Cardiac muscle cell (in vitro differentiated cells and primary cell): ENCODE results near the gene SWAP70. TPM values are rescaled to one million over a fixed set of nuclear protein-coding genes. Genes with fewer than 3 reads are reported as not detected.

ENCODE experiments used
- DNase-seq, 2 donors: peaks; one replicate each; pipeline versions ENCODE4 v3.0.0 to v3.0.0-alpha.2; 2010 to 2017; ENCODE audit warnings: low read depth in 1 of 2, low spot score in 1 of 2
- H3K27ac ChIP-seq: fragments of 200-600 bp; sonication (generic); 2 replicates; pipeline ENCODE4 v1.5.1; 2016
- H3K27me3 ChIP-seq: fragments of 200-600 bp; sonication (generic); 2 replicates; pipeline ENCODE4 v1.6.0; 2016; ENCODE audit warnings: control low read depth
- H3K36me3 ChIP-seq: fragments of 200-600 bp; sonication (generic); 2 replicates; pipeline ENCODE4 v1.5.1; 2016; ENCODE audit warnings: control low read depth
- H3K4me1 ChIP-seq: fragments of 200-600 bp; sonication (generic); 2 replicates; pipeline ENCODE4 v1.8.1; 2017; ENCODE audit warnings: low read depth, mild to moderate bottlenecking, mixed run types
- H3K4me3 ChIP-seq: fragments of 200-600 bp; sonication (generic); 2 replicates; pipeline ENCODE4 v1.5.1; 2016; ENCODE audit warnings: mild to moderate bottlenecking
- H3K9me3 ChIP-seq: fragments of 200-600 bp; sonication (generic); 2 replicates; pipeline ENCODE4 v1.5.1; 2017; ENCODE audit warnings: low read depth, mild to moderate bottlenecking, control low read depth
- CTCF ChIP-seq: IDR thresholded peaks from 2 replicates; pipeline ENCODE4 v1.5.1; 2012; ENCODE audit warnings: low read depth, mild to moderate bottlenecking, low read length
- polyA plus RNA-seq: library from polyadenylated mRNA; unstranded; fragments of >200 nt; fragmentation: Nextera tagmentation; extraction: Ambion mirVana; gene quantifications from 2 replicates; pipeline ENCODE4 v1.2.1, GENCODE V29; 2016
- total RNA-seq: library from RNA; depleted of rRNA; stranded (reverse); fragments of >200 nt; gene quantifications from 2 replicates; pipeline ENCODE4 v1.2.3, GENCODE V29; 2016

The SWAP70 gene
- total and polyA plus RNA-seq, 2 experiments from 2014 or later = 10.9 to 11.1 TPM

- Histone ChIP-seq H3K27ac (peak overlapping the region; percentile 49), H3K4me1 (peaks cover 44% of the 10 kb centered on the region), H3K4me3 (no peak overlapping the region), H3K36me3 (no peaks in the 10 kb centered on the region), H3K9me3 (no peaks in the 10 kb centered on the region), H3K27me3 (no peaks in the 10 kb centered on the region)
- no peak for DNase-seq
- no peak for TF ChIP-seq CTCF
These were observed 123.4 kb downstream of the SWAP70 start for GRCh38 chr11:9787260-9787659.

DNA sequence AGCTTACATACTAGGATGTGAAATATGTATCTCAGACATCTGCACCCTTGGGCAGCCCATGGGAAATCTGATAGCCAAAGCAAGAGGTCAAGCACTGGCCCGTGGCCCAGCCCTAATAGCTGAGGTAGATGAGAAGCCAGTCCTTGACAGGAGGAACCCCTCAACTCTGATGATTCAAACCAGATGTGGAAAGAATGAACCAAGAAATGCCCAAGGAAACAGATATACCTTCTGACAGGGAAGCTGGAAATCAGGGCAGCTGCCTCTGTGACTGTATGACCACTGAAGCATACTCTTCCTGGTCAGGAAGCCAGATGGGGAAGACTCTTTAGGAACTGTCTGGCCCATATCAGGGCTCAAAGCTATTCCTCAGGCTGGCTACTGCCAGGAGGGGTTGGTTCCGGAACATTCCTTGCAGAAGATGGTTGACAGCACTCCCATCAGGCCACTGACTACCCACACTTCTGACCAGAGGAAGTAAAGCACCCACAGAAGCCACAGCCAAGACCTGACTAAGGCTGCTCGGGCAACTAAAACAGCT, 124.2 kb downstream of the SWAP70 start:
- peaks cover 41% of the 10 kb centered on the region for H3K4me1 ChIP-seq
- H3K27me3 ChIP-seq = no peaks in the 10 kb centered on the region
- no peaks in the 10 kb centered on the region for H3K9me3 ChIP-seq
- H3K27ac ChIP-seq = peak overlapping the region; percentile 49
- DNase-seq = peak in 1 of 2 donors; percentile 97
- no peaks in the 10 kb centered on the region for H3K36me3 ChIP-seq
- no peak for TF ChIP-seq CTCF
- no peak overlapping the region for H3K4me3 ChIP-seq

GRCh38 chr11:9789910-9790309, 126.0 kb downstream of the SWAP70 start:
- no peak for TF ChIP-seq CTCF
- no peaks in the 10 kb centered on the region for H3K27me3 ChIP-seq
- H3K27ac ChIP-seq = no peak overlapping the region
- H3K4me1 ChIP-seq = peaks cover 22% of the 10 kb centered on the region
- H3K9me3 ChIP-seq = no peaks in the 10 kb centered on the region
- DNase-seq = no peak
- no peak overlapping the region for H3K4me3 ChIP-seq
- no peaks in the 10 kb centered on the region for H3K36me3 ChIP-seq

DNA sequence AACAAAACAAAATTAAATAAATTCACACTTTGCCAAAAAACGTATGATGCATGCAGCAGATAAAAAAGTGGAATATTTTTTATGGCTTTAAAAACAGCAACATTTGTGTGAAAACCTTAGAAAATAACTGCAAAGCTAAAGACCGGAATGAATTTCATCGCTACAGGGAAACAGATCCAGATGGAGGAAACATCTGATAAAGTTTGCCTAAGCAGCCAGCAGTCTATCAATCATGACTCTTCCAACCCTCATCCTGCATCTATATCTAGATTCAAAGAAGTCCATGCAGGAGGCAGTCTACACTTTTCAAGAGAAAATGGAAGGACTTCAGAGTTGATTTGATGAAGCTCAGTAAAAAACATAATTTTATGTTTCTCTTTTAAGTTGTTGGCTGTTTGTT, 126.8 kb downstream of the SWAP70 start:
- no peak for DNase-seq
- Histone ChIP-seq H3K9me3 (no peaks in the 10 kb centered on the region), H3K27me3 (no peaks in the 10 kb centered on the region), H3K4me1 (peaks cover 14% of the 10 kb centered on the region), H3K27ac (no peak overlapping the region), H3K36me3 (no peaks in the 10 kb centered on the region), H3K4me3 (no peak overlapping the region)
- TF ChIP-seq CTCF = no peak

- Histone ChIP-seq H3K9me3 (no peaks in the 10 kb centered on the region), H3K4me1 (no peaks in the 10 kb centered on the region), H3K36me3 (no peaks in the 10 kb centered on the region), H3K4me3 (no peak overlapping the region), H3K27ac (no peak overlapping the region), H3K27me3 (no peaks in the 10 kb centered on the region)
- no peak for TF ChIP-seq CTCF
- no peak for DNase-seq
These were observed 132.4 kb downstream of the SWAP70 start for GRCh38 chr11:9796266-9796665.

DNA sequence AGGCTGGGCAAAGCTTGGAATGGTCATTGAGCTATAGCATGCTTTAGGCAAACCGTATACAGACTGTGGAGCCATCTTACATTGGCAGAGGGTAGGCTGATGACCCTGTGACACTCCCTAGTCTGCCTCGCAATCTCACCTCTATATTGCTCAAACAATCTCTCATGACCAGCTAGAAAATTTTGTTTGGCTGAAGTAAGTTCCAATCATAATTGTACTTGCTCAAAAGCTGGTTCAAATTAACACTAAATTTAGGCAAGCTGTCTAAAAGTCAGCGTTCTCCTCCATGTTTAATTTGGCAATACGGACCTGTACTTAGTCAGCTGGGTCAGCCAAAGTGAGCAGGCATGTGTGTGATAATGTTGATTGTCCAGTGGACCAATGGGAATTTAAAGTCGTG, 133.0 kb downstream of the SWAP70 start:
- DNase-seq = no peak
- Histone ChIP-seq H3K27ac (no peak overlapping the region), H3K27me3 (no peaks in the 10 kb centered on the region), H3K36me3 (no peaks in the 10 kb centered on the region), H3K9me3 (no peaks in the 10 kb centered on the region), H3K4me1 (no peaks in the 10 kb centered on the region), H3K4me3 (no peak overlapping the region)
- TF ChIP-seq CTCF = no peak
